Activated CD4-positive, alpha-beta T cell treated with anti-CD3 and anti-CD28 coated beads, Interleukin-2, amount 50 U/mL, for 1 hour (primary cell): ENCODE measurements around the gene ADAM22.
"Not testable (repeated sequence)": the region's sequence is repeated elsewhere in the genome, so short reads cannot be mapped to it uniquely, and the experiment has no call there.

Experiments
- DNase-seq: peaks from one replicate; pipeline ENCODE4 v3.0.0-alpha.2; 2020

ADAM22 gene

DNA sequence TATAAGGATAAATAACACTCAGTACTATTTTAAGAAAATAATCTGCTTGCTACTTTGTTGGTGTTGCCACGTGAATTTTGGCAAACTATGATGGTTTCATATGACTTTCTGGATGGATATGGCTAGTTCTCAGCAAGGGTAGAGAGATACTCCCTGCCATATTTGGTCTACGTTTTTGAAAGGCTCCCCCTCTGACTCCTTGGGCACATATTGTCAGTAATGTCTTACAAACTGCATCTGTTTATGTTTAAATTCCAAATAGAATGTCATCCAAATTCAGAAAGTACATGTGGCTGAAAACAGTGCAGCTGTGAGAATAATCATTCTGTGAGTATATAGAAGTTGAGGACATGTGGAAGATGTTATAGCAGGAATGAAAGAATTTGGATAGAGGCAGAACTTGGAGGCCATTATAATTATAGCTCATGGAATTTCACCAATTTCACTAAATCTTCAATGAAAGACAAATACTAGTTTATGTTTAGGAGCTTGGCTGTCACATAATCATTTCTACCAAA, 178.0 kb downstream of the ADAM22 start:
- DNase-seq: no peak

- no peak for DNase-seq
These were observed 181.3 kb downstream of the ADAM22 start for GRCh38 chr7:88115258-88115796.

DNA sequence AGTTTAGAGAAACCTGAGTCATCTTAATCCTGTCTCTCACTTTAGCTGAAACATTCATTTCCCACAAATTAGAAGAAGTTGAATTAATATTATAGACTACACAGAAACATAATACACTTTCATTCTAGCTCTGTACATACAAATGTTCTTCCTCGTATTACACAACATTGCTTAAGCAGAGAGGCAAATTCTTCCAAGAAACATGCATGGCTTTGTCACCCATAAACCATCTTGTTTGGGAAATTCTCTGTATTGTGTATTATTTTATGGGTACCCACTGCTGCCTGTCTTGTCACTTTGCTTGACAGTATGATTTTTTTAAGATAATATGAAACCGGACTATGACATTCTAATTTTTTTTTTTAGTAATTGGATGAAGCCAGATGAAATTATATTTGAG, 181.8 kb downstream of the ADAM22 start:
- DNase-seq: no peak

- DNase-seq: no peak
These were observed 182.3 kb downstream of the ADAM22 start for GRCh38 chr7:88116235-88116795.

GRCh38 chr7:88117325-88117724, 183.3 kb downstream of the ADAM22 start:
- DNase-seq: no peak

- no peak for DNase-seq
These were observed 187.3 kb downstream of the ADAM22 start for GRCh38 chr7:88121335-88121734.

- no peak for DNase-seq
These were observed 193.7 kb downstream of the ADAM22 start for GRCh38 chr7:88127637-88128290.

GRCh38 chr7:88132725-88133124, 198.7 kb downstream of the ADAM22 start:
- no peak for DNase-seq

DNA sequence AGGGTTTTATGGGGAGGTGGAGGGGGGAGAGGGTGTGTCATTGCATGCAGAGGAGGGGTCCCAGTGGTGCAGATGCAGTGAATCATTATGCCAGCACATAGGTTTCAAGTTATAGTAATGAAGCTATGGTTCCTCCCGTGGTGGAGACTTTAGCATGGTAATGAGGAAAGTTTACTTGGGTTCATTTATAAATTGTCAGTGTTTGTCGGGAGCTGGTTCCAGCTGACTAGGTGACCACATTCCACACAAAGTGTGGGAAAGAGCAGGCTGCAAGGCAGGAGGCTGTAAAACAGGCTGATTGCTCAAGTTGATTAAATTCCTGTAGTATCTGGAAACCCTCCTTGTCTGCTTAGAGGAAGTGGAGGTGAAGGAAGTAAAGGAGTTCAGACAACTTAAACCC, 206.9 kb downstream of the ADAM22 start:
- no peak for DNase-seq

DNA sequence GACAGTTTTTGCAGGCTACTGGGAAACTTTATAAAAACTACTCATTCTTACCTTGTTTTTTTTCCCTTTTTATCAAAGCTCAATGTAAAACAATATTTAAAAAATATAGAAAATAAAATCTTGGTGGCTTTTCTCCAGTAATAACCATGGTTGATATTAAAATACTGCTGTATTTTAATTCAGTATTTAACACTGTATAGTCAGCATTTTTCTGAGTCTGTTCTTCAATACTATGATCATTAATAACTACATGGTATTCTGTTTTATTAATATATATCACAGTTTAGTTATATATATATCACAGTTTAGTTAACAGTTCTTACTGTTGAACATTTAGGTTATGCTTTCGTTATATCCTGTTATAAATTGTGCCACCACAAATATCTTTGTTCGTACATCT, 207.4 kb downstream of the ADAM22 start:
- no peak for DNase-seq

DNA sequence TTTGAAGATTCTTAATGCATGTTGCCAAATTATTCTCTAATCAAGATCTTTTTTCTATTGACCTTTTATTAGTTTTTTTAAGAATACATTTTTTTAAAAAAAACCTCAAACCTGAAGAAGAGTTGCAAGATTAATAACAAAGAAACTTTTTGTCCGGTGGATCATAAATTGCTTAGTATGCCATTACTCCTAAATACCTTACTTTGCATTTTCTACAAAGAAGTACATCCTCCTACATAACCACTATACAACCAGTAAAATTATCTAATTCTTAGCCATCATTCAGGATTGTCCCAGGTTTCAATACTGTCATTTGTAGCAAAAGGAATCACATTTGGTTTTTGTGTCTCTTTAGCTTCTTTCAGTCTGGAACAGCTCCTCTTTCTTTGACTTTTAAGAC, 207.9 kb downstream of the ADAM22 start:
- DNase-seq: no peak

GRCh38 chr7:88146616-88147015, 212.6 kb downstream of the ADAM22 start:
- no peak for DNase-seq

- no peak for DNase-seq
These were observed 213.3 kb downstream of the ADAM22 start for GRCh38 chr7:88147341-88147740.

DNA sequence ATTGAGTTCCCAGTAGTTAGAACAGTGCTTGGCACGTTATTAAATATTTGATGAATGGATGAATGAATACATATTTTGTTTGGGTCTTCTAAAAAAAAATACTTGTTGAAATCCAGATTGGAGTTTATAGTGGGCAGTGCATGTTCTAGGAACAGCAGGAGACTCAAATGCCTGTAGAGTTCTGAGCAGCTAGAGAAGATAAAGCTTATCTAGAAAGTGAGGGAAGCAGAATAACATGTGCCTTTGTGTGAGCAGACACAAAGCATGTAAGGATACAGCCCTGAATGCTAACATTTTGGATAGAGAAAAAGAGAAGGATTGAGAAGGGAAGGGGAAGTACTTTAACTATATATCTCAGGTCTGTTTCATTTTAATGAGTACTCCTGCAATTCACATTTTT, 213.9 kb downstream of the ADAM22 start:
- DNase-seq: no peak

DNA sequence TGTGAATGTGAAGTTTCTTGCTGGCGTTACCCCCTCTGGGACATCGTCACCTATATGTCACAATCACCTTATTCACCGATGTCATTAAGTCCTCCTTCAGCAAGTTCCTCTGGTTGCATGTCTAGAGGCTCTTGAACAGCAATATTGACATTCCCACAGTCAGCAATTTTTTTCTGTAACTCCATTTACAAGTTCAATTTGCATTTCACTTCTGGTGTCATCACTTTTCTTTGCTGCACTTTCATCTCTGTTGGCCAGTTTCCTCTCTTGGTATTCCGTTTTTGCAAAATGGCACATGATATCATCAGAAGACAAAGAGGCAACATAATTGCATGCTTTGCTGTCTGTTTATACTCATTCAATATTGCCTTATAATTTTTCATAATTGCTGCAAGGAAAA, 216.0 kb downstream of the ADAM22 start:
- no peak for DNase-seq

DNA sequence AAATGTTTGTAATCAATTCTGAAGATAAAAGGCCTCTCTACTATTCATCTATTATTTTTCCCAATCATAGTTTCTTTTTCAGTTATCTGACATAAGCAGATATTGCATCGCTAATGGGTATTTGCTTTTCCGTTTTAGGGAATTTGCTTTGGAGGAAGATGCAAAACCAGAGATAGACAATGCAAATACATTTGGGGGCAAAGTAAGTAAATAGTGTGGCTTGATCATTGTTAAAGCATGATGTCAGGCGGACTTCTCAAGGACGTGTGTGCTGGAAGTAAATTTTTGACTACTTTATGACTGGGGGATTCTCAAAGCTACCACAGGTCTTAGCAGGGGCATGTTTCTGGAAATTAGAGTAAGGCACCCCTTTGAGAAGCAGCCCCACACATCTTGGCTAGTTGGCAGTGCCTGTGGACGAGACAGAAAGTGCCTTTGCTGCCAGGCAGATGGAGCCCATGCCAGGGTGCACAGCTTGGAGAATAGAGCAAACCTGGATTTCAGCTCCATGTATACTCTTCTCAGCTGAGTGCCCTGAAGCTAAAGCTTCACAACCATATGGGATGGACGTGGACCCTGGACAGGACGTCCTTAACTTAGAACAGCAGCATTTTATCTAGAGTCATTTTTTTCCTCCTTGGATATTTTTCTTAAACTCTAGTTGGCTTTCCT, 217.2 kb downstream of the ADAM22 start:
- no peak for DNase-seq

GRCh38 chr7:88153378-88153777, 219.3 kb downstream of the ADAM22 start:
- no peak for DNase-seq

DNA sequence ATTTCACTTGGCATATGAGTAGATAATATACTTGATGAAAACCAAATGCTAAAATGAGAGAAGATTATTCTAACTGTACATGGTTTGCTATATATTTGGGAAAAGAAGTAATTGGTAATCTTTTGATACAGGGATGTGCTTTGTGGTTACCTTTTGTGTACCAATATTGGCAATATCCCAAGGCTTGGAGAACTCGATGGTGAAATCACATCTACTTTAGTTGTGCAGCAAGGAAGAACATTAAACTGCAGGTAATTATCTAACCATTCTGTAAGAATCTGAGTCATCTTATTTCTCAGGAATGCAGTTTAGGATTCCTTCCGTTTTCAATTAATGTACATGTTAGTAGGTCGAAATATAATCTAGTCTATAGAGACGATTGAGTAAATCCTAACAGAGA, 221.7 kb downstream of the ADAM22 start:
- no peak for DNase-seq

DNA sequence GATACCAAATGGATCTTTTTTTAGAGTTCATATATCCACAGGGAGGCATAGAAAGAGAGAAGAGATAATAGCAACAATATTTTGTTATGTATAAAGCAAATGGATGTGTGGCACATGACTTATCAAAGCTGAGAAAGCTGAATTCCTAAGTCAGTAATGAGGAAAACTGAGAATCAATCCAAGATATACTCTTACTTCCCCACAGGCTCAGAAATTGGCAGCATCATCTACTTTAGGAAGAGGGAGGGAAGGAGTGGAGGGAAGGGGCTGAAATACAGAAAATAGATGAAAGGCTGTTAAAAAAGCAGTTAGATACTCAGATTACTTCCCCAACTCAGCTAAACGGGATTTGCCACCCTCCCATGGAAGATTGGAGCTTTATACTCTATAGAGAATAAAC, 222.3 kb downstream of the ADAM22 start:
- no peak for DNase-seq

GRCh38 chr7:88159741-88160140, 225.7 kb downstream of the ADAM22 start:
- not testable (repeated sequence) for DNase-seq

GRCh38 chr7:88165697-88166096, 231.6 kb downstream of the ADAM22 start:
- no peak for DNase-seq

- no peak for DNase-seq
These were observed 233.2 kb downstream of the ADAM22 start for GRCh38 chr7:88167223-88167622.

DNA sequence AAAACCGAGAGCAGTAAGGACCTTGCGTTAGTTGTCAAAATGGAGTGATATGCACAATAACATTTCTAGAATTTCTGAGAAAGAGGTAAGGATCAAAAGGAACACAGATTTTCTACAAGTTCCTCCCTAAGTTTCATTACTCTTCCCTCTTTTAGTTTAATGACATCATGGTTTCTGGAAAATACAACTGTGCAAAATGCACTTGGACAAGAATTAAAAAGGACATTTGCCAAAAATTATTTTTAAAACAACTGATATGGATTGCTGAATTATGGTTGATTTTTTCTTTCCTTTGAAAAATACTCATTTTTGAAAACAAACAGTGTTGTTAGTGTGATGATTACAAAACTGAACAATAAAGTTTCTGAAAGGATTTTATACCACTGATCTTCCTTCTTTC, 233.7 kb downstream of the ADAM22 start:
- DNase-seq: no peak

- no peak for DNase-seq
These were observed 235.8 kb downstream of the ADAM22 start for GRCh38 chr7:88169717-88170320.
